B cell (primary cell): ENCODE results near the gene FCRL6. TPM values are rescaled to one million over a fixed set of nuclear protein-coding genes. Genes with fewer than 3 reads are reported as not detected.

Experiments used
- ATAC-seq: fragments of 200-7000 bp; cut with Tn5 transposase; one replicate; pipeline ENCODE4 v1.10.0; 2021; ENCODE audit warnings: low read depth, mild to moderate bottlenecking, moderate number of reproducible peaks, moderate library complexity
- CTCF ChIA-PET: fragments of 350-600 bp; sonication (Branson Sonifier 250); formaldehyde crosslinking; loops from one replicate; lab custom pipeline; 2021; ENCODE audit warnings: antibody characterized with exemption, inconsistent platforms; lab: Charles Lee
- POLR2A ChIA-PET: fragments of 350-600 bp; sonication (Branson Sonifier 250); formaldehyde crosslinking; loops from one replicate; lab custom pipeline; 2021; ENCODE audit warnings: antibody characterized with exemption; lab: Charles Lee
- DNase-seq: peaks from one replicate; pipeline ENCODE4 v3.0.0; 2013
- H2AFZ ChIP-seq: 2 replicates; pipeline ENCODE4 v1.6.1; 2012; ENCODE audit warnings: mild to moderate bottlenecking, low read depth, low read length; ENCODE audit not compliant: insufficient read depth, poor library complexity, severe bottlenecking
- H3K27ac ChIP-seq, 2 donors: 1 replicate in 1 of 2; 2 replicates in 1 of 2; pipeline ENCODE4 v1.5.1; 2012 to 2013; ENCODE audit warnings: low read length in 2 of 2, mild to moderate bottlenecking in 2 of 2, moderate library complexity in 1 of 2
- H3K27me3 ChIP-seq, 4 experiments: fragments of 200-600 bp in 1 of 4; sonication (generic) in 1 of 4; replicated peaks in 1 of 4; 1 replicate in 2 of 4; 2 replicates in 2 of 4; pipeline versions ENCODE4 v1.6.1 to v1.7.0; 2013 to 2016; ENCODE audit warnings: low read length in 3 of 4, mild to moderate bottlenecking in 2 of 4, mixed read lengths in 1 of 4, moderate library complexity in 1 of 4; ENCODE audit not compliant: insufficient read depth in 4 of 4, control insufficient read depth in 3 of 4; ENCODE audit errors: control extremely low read depth in 1 of 4
- H3K36me3 ChIP-seq, 2 experiments: replicated peaks in 1 of 2; 1 replicate in 1 of 2; 2 replicates in 1 of 2; pipeline versions ENCODE4 v1.6.1 to v1.7.1; 2013; ENCODE audit warnings: low read length in 1 of 2; ENCODE audit not compliant: insufficient read depth in 2 of 2, control insufficient read depth in 1 of 2; ENCODE audit errors: control extremely low read depth in 1 of 2, extremely low read depth in 1 of 2
- H3K4me1 ChIP-seq, 2 donors: fragments of 200-600 bp in 1 of 2; sonication (generic) in 1 of 2; 1 replicate in 1 of 2; 2 replicates in 1 of 2; pipeline versions ENCODE4 v1.5.1 to v1.6.1; 2013 to 2017; ENCODE audit warnings: low read length in 2 of 2; ENCODE audit not compliant: control insufficient read depth in 2 of 2, insufficient read depth in 2 of 2
- H3K4me2 ChIP-seq: replicated peaks from 2 replicates; pipeline ENCODE3; 2012; ENCODE audit warnings: mild to moderate bottlenecking, low read depth, low read length; ENCODE audit not compliant: poor library complexity, severe bottlenecking
- H3K4me3 ChIP-seq, 5 experiments: fragments of 200-600 bp in 1 of 5; sonication (generic) in 1 of 5; 1 replicate in 3 of 5; 2 replicates in 2 of 5; pipeline versions ENCODE4 v1.5.1 to v1.7.0; 2011 to 2016; ENCODE audit warnings: low read length in 4 of 5, mild to moderate bottlenecking in 4 of 5, low read depth in 2 of 5, control low read depth in 1 of 5, moderate library complexity in 1 of 5; ENCODE audit not compliant: insufficient read depth in 1 of 5; ENCODE audit errors: control extremely low read depth in 1 of 5, extremely low read depth in 1 of 5
- H3K79me2 ChIP-seq: fragments of 200-600 bp; sonication (generic); one replicate; pipeline ENCODE4 v1.6.0; 2016; ENCODE audit warnings: low read length; ENCODE audit not compliant: control insufficient read depth, insufficient read depth
- H3K9ac ChIP-seq: fragments of 200-600 bp; sonication (generic); 2 replicates; pipeline ENCODE4 v1.6.1; 2017; ENCODE audit warnings: mild to moderate bottlenecking, low read length, moderate library complexity
- H3K9me3 ChIP-seq, 3 donors: one replicate each; pipeline versions ENCODE4 v1.6.1 to v1.7.1; 2013; ENCODE audit warnings: low read length in 2 of 3; ENCODE audit not compliant: control insufficient read depth in 2 of 3, insufficient read depth in 1 of 3; ENCODE audit errors: control extremely low read depth in 1 of 3
- H4K20me1 ChIP-seq: 2 replicates; pipeline ENCODE4 v1.6.0; 2012; ENCODE audit warnings: mild to moderate bottlenecking, low read length; ENCODE audit not compliant: insufficient read depth, control insufficient read depth, poor library complexity, severe bottlenecking
- H3K27ac Mint-ChIP-seq: one replicate; pipeline ENCODE4 v1.8.0; 2021; ENCODE audit warnings: mixed read lengths
- H3K27me3 Mint-ChIP-seq: one replicate; pipeline ENCODE4 v1.8.0; 2021; ENCODE audit warnings: mixed read lengths
- H3K4me1 Mint-ChIP-seq: one replicate; pipeline ENCODE4 v1.8.0; 2021; ENCODE audit warnings: mixed read lengths
- H3K4me3 Mint-ChIP-seq: one replicate; pipeline ENCODE4 v1.8.0; 2021; ENCODE audit warnings: mixed read lengths
- H3K9me3 Mint-ChIP-seq: one replicate; pipeline ENCODE4 v1.8.0; 2022; ENCODE audit warnings: mixed read lengths; ENCODE audit not compliant: insufficient read depth
- EZH2 ChIP-seq: IDR thresholded peaks from 2 replicates; pipeline ENCODE4 v1.6.1; 2012; ENCODE audit warnings: borderline replicate concordance, low read depth, mild to moderate bottlenecking, moderate library complexity, low read length; ENCODE audit not compliant: insufficient read depth, poor library complexity, severe bottlenecking
- WGBS: methylation state at CpG from one replicate; pipeline ENCODE4 v1.1.5; 2013; ENCODE audit warnings: missing lambda C conversion rate; ENCODE audit not compliant: insufficient coverage; 5-methylcytosine and 5-hydroxymethylcytosine counted together
- intact Hi-C: fragments of 100-400 bp; cut with micrococcal nuclease; formaldehyde crosslinking; loops from one replicate; pipeline ENCODE4 v1.10.0; 2022
- polyA plus RNA-seq: library from polyadenylated mRNA; depleted of rRNA; stranded (reverse); fragments of >200 nt; gene quantifications from 2 replicates; pipeline ENCODE4 v1.2.3, GENCODE V29; 2012
- total RNA-seq, 2 donors: library from RNA; stranded (reverse); fragments of 120-200 nt in 1 of 2; gene quantifications; 1 replicate in 1 of 2; 2 replicates in 1 of 2; pipeline versions ENCODE4 v1.2.3 to v1.2.4, GENCODE V29; 2013 to 2022
- TF ChIP-seq, protein P1 (sequence below): fragments of 200-600 bp; IDR thresholded peaks from one replicate; pipeline ENCODE4 v1.8.0; 2022; ENCODE audit warnings: antibody characterized with exemption, mild to moderate bottlenecking

Gene FCRL6
- total and polyA plus RNA-seq, 2 donors (not counting 1 experiment from before 2014, with no cell fraction given) = 0.81 TPM; not detected in 1

DNA sequence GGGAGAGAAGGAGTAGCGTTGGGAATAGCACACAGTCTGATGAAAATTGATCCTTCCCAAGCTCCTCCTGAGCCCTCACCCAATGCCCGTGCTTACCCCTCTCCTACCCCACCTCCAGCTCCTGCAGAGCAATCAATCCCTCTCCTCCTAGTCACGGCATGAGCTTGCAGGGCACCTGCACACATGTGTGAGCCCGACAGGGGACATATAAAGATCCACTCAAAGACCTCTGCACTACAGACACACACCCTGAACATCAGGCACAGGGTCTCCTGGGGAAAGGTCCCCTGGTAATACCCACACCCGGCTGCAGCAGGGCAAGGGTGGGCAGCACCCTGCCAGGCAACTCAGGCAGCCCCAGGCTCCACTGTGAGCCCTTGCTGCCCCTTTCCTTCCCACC, 59.9 kb downstream of the FCRL6 start:
- no peak for DNase-seq
- WGBS = 56% methylated on average over 4 of the region's 5 CpGs
- no peak overlapping the region for H3K27ac Mint-ChIP-seq
- no peak overlapping the region for H3K4me3 Mint-ChIP-seq
- intact Hi-C loops = no loop called here
- H4K20me1 ChIP-seq = no peaks in the 10 kb centered on the region
- H3K4me2 ChIP-seq = no peak overlapping the region
- no peaks in the 10 kb centered on the region for H3K79me2 ChIP-seq
- peaks cover 0 to 5% (median 0%) of the 10 kb centered on the region in 4 experiments for H3K27me3 ChIP-seq
- no peaks in the 10 kb centered on the region for H3K4me1 ChIP-seq
- H3K27me3 Mint-ChIP-seq = peaks cover 21% of the 10 kb centered on the region
- no peak for ATAC-seq
- H3K4me1 Mint-ChIP-seq = no peaks in the 10 kb centered on the region
- H3K9me3 Mint-ChIP-seq = no peaks in the 10 kb centered on the region
- no peak overlapping the region for H3K9ac ChIP-seq
- TF ChIP-seq, protein P1, sequence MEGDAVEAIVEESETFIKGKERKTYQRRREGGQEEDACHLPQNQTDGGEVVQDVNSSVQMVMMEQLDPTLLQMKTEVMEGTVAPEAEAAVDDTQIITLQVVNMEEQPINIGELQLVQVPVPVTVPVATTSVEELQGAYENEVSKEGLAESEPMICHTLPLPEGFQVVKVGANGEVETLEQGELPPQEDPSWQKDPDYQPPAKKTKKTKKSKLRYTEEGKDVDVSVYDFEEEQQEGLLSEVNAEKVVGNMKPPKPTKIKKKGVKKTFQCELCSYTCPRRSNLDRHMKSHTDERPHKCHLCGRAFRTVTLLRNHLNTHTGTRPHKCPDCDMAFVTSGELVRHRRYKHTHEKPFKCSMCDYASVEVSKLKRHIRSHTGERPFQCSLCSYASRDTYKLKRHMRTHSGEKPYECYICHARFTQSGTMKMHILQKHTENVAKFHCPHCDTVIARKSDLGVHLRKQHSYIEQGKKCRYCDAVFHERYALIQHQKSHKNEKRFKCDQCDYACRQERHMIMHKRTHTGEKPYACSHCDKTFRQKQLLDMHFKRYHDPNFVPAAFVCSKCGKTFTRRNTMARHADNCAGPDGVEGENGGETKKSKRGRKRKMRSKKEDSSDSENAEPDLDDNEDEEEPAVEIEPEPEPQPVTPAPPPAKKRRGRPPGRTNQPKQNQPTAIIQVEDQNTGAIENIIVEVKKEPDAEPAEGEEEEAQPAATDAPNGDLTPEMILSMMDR = no peak
- no peak for TF ChIP-seq EZH2
- no peak overlapping the region for H3K27ac ChIP-seq
- no peaks in the 10 kb centered on the region for H3K9me3 ChIP-seq
- ChIA-PET CTCF (no interaction called here), POLR2A (no interaction called here)
- no peaks in the 10 kb centered on the region for H3K36me3 ChIP-seq
- no peak overlapping the region for H2AFZ ChIP-seq
- no peak overlapping the region for H3K4me3 ChIP-seq

DNA sequence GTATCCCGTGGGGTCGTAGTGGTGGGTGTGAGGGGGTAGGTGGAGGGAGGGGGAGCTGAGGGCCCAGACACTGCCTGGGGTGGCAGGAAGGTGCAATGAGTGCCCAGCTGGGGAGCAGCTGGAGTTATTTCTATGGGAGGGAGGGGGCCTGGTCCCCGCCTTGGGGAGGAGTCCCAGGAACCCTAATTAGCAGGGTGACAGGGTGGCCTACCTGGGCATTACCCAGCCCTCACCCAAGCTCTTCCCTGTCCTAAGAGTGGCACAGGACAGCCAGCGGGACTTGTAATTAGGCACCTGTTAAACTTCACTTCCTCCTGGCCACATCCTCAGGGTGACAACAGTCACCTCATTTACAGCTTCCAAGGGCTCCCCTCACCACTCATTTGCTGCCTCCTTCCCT, 60.4 kb downstream of the FCRL6 start, which contains the start of gene VSIG8:
Gene VSIG8 (minus strand): TSS at position 101 of the 400 bp plus-strand sequence. CDS start 136 bp downstream, outside the sequence.
- no peak for ATAC-seq
- CTCF ChIA-PET = no interaction called here

More for the DNA sequence above, 60.4 kb downstream of the FCRL6 start, which contains the start of gene VSIG8:
- no peak for DNase-seq
- 74% methylated on average over 4 of the region's 4 CpGs for WGBS
- H3K27ac Mint-ChIP-seq = no peak within 1 kb of the TSS
- TF ChIP-seq EZH2 = no peak
- Histone ChIP-seq H3K36me3 (no peaks in the 10 kb centered on the region), H3K79me2 (no peaks in the 10 kb centered on the region), H4K20me1 (no peaks in the 10 kb centered on the region), H3K4me2 (no peak within 1 kb of the TSS), H2AFZ (no peak within 1 kb of the TSS), H3K9me3 (no peaks in the 10 kb centered on the region), H3K4me3 (no peak within 1 kb of the TSS), H3K4me1 (no peaks in the 10 kb centered on the region), H3K27ac (no peak within 1 kb of the TSS), H3K27me3 (peaks cover 0 to 5% (median 0%) of the 10 kb centered on the region in 4 experiments), H3K9ac (no peak within 1 kb of the TSS)
- intact Hi-C loops = no loop called here
- peaks cover 21% of the 10 kb centered on the region for H3K27me3 Mint-ChIP-seq
- H3K4me1 Mint-ChIP-seq = no peaks in the 10 kb centered on the region
- H3K4me3 Mint-ChIP-seq = no peak within 1 kb of the TSS
- H3K9me3 Mint-ChIP-seq = no peaks in the 10 kb centered on the region
- POLR2A ChIA-PET = interaction anchor here (0.6 kb wide), 1 partner anchor 154 kb away, joined by 4 read pairs; no protein-coding TSS in a partner anchor
